Liver (tissue), 3 donors: ENCODE results near the gene FKBP1B.

Experiments used
- CTCF ChIP-seq: fragments of 150-350 bp; IDR thresholded peaks from 2 replicates; pipeline ENCODE4 v1.5.1; 2017; ENCODE audit warnings: improper control_type of control experiment, low read depth, low read length; ENCODE audit not compliant: missing input control
- JUND ChIP-seq, 2 donors: IDR thresholded peaks; 2 replicates each; pipeline ENCODE4 v1.6.1; 2016; ENCODE audit warnings: antibody characterized with exemption in 2 of 2
- REST ChIP-seq: IDR thresholded peaks from 2 replicates; pipeline ENCODE4 v1.6.1; 2016; ENCODE audit warnings: antibody characterized with exemption, mild to moderate bottlenecking
- donor health status: healthy.
- donor health status: healthy.

DNA sequence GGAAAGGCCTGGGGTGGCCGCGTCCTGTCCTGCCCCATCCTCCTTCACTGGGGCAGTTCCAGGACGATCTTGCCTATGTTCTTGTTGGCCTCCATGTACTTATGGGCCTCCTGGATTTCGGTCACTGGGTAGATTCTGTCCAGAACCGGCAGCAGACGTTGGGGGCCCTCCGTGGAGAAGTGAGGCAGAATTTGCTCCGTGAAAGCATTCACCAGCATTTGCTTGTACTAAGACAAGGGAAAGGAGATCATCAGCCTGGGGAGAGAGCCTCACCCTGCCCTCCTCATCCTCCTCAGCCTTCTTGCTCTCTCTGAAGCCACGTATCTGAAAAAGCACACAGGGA lies 28.0 kb downstream of the FKBP1B start:
- TF ChIP-seq CTCF: no peak
- no peak for TF ChIP-seq JUND (IDR thresholded peaks at IDR 0.05)
- no peak for TF ChIP-seq REST
